Panc1 (cell line): Measurements from ENCODE around the gene MARVELD2.

ENCODE experiments used
- POLR2AphosphoS5 ChIP-seq: IDR thresholded peaks from 2 replicates; pipeline ENCODE4 v1.6.1; 2012; ENCODE audit warnings: mild to moderate bottlenecking, low read depth, low read length, moderate library complexity
- SIN3A ChIP-seq: IDR thresholded peaks from 2 replicates; pipeline ENCODE4 v1.6.1; 2012; ENCODE audit warnings: low read depth, mild to moderate bottlenecking, low read length, moderate library complexity, borderline replicate concordance; ENCODE audit not compliant: insufficient read depth
- TF ChIP-seq, protein P1 (sequence below): fragments of 450-650 bp; IDR thresholded peaks from 2 replicates; pipeline ENCODE4 v1.5.1; 2017; ENCODE audit warnings: mild to moderate bottlenecking
- TF ChIP-seq, protein P2 (sequence below), 2 experiments: IDR thresholded peaks; 2 replicates each; pipeline ENCODE4 v1.6.1; 2011 to 2012; ENCODE audit warnings: low read depth in 2 of 2, control low read depth in 1 of 2, low read length in 1 of 2, mild to moderate bottlenecking in 1 of 2, moderate library complexity in 1 of 2; ENCODE audit not compliant: insufficient read depth in 1 of 2

DNA sequence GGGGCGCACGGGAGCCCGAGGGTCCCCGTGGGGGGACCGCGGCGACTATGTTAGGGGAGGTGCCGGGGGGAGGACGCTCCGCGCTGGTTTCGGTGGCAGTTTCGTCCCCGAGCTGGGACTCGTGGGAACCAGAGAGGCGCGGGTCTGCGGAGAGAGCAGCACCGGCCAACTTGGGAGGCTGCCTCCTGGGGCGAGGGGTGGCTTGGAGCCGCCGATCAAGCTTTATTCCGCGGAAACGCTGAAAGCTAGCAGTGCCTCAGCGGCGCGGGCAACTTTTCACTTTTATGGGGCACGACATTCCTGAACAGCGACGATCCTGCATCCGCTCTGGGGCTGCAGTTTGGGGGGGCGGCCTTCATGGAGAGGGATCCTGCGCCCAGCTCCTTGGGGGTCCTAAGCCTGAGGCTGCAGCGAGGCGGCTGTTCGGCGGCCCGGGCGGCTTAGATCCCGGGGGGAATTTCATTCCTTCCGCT lies 78.0 kb downstream of the MARVELD2 start:
- TF ChIP-seq, protein P1, sequence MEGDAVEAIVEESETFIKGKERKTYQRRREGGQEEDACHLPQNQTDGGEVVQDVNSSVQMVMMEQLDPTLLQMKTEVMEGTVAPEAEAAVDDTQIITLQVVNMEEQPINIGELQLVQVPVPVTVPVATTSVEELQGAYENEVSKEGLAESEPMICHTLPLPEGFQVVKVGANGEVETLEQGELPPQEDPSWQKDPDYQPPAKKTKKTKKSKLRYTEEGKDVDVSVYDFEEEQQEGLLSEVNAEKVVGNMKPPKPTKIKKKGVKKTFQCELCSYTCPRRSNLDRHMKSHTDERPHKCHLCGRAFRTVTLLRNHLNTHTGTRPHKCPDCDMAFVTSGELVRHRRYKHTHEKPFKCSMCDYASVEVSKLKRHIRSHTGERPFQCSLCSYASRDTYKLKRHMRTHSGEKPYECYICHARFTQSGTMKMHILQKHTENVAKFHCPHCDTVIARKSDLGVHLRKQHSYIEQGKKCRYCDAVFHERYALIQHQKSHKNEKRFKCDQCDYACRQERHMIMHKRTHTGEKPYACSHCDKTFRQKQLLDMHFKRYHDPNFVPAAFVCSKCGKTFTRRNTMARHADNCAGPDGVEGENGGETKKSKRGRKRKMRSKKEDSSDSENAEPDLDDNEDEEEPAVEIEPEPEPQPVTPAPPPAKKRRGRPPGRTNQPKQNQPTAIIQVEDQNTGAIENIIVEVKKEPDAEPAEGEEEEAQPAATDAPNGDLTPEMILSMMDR: no peak
- TF ChIP-seq POLR2AphosphoS5: no peak
- 0 out of 2 replicates have a peak, but pooled peaks have one; percentile 48 for TF ChIP-seq SIN3A
- TF ChIP-seq, protein P2, sequence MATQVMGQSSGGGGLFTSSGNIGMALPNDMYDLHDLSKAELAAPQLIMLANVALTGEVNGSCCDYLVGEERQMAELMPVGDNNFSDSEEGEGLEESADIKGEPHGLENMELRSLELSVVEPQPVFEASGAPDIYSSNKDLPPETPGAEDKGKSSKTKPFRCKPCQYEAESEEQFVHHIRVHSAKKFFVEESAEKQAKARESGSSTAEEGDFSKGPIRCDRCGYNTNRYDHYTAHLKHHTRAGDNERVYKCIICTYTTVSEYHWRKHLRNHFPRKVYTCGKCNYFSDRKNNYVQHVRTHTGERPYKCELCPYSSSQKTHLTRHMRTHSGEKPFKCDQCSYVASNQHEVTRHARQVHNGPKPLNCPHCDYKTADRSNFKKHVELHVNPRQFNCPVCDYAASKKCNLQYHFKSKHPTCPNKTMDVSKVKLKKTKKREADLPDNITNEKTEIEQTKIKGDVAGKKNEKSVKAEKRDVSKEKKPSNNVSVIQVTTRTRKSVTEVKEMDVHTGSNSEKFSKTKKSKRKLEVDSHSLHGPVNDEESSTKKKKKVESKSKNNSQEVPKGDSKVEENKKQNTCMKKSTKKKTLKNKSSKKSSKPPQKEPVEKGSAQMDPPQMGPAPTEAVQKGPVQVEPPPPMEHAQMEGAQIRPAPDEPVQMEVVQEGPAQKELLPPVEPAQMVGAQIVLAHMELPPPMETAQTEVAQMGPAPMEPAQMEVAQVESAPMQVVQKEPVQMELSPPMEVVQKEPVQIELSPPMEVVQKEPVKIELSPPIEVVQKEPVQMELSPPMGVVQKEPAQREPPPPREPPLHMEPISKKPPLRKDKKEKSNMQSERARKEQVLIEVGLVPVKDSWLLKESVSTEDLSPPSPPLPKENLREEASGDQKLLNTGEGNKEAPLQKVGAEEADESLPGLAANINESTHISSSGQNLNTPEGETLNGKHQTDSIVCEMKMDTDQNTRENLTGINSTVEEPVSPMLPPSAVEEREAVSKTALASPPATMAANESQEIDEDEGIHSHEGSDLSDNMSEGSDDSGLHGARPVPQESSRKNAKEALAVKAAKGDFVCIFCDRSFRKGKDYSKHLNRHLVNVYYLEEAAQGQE (IDR thresholded peaks at IDR 0.05; ENCODE audit: insufficient read depth in 1 of 2, low read depth in 2 of 2, low read length in 1 of 2): no peak
